WTC11 (cell line): ENCODE measurements around the gene FLT4.

ENCODE experiments used
- ARID4B ChIP-seq: sonication (generic); formaldehyde crosslinking; IDR thresholded peaks from 2 replicates; pipeline ENCODE4 v1.8.0; 2023; ENCODE audit warnings: missing genetic modification reagents, mild to moderate bottlenecking, borderline replicate concordance
- CREB1 ChIP-seq: sonication (generic); formaldehyde crosslinking; IDR thresholded peaks from 2 replicates; pipeline ENCODE4 v1.8.0; 2023; ENCODE audit warnings: mild to moderate bottlenecking, missing genetic modification reagents
- CTCF ChIP-seq: fragments of 200-600 bp; IDR thresholded peaks from 2 replicates; pipeline ENCODE4 v1.8.0; 2022; ENCODE audit warnings: antibody characterized with exemption
- HMGXB4 ChIP-seq: sonication (generic); formaldehyde crosslinking; IDR thresholded peaks from 2 replicates; pipeline ENCODE4 v1.8.1; 2023; ENCODE audit warnings: mild to moderate bottlenecking, moderate library complexity, missing genetic modification reagents
- JAZF1 ChIP-seq: fragments of 250-450 bp; sonication (Bioruptor Pico); IDR thresholded peaks from 2 replicates; pipeline ENCODE4 v1.9.0; 2021; ENCODE audit warnings: moderate library complexity, mild to moderate bottlenecking, inconsistent platforms
- NFE2L1 ChIP-seq: sonication (generic); formaldehyde crosslinking; IDR thresholded peaks from 2 replicates; pipeline ENCODE4 v1.8.1; 2023; ENCODE audit warnings: missing genetic modification reagents
- TEAD1 ChIP-seq: sonication (generic); formaldehyde crosslinking; IDR thresholded peaks from 2 replicates; pipeline ENCODE4 v1.8.0; 2022; ENCODE audit warnings: mild to moderate bottlenecking, missing genetic modification reagents
- TEAD4 ChIP-seq: sonication (generic); formaldehyde crosslinking; IDR thresholded peaks from 2 replicates; pipeline ENCODE4 v1.8.0; 2022; ENCODE audit warnings: mild to moderate bottlenecking, missing genetic modification reagents
- USF1 ChIP-seq: sonication (generic); formaldehyde crosslinking; IDR thresholded peaks from 2 replicates; pipeline ENCODE4 v1.8.0; 2022; ENCODE audit warnings: mild to moderate bottlenecking, missing genetic modification reagents

DNA sequence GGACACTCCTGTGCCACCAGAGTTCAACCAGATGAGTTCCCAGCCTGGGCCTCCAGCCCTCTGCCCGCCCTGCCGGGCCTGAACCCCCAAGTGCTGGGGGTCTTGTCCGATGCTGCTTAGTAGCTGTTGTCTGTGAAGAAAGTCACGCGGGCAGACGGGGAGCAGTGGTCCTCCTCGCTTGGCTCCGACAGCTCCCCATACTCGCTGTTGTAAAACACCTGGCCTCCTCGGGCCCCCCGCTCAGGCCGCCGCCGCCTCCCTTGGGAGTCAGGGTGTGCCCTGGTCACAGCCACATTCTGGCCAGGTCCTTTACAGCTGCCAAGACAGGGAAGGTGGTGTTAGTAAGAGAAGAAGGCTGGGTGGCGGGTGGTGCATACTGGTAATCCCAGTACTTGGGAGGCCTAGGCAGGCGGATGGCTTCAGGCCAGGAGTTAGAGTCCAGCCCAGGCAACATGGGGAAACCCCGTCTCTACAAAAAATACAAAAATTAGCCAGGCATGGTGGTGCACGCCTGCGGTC is 46.3 kb downstream of the FLT4 start:
- TF ChIP-seq TEAD4 (no peak), USF1 (CRISPR knock-in tag) (no peak), HMGXB4 (CRISPR knock-in tag) (no peak), NFE2L1 (CRISPR knock-in tag) (no peak), CTCF (no peak), JAZF1 (no peak), ARID4B (CRISPR knock-in tag) (no peak), CREB1 (CRISPR knock-in tag) (no peak), TEAD1 (CRISPR knock-in tag) (no peak)
